C4-2B (cell line): Measurements from ENCODE around the gene FER1L5.

ENCODE experiments used
- CTCF ChIP-seq: fragments of 450-650 bp; conservative IDR thresholded peaks from 2 replicates; pipeline ENCODE4 v1.5.1; 2017; ENCODE audit warnings: mild to moderate bottlenecking
- ZFX ChIP-seq: fragments of 450-650 bp; IDR thresholded peaks from 2 replicates; pipeline ENCODE4 v1.6.1; 2017

- TF ChIP-seq CTCF, result no peak
- TF ChIP-seq ZFX, result no peak
Measured at GRCh38 chr2:96730212-96730611, 87.6 kb downstream of the FER1L5 start.
